Type B pancreatic cell (in vitro differentiated cells): ENCODE data around the gene TNS3. TPM values are rescaled to one million over a fixed set of nuclear protein-coding genes. Genes with fewer than 3 reads are reported as not detected.

ENCODE experiments used
- DNase-seq: peaks from one replicate; pipeline ENCODE4 v3.0.0; 2021; ENCODE audit warnings: mixed read lengths; ENCODE audit not compliant: unreplicated experiment; ENCODE audit errors: extremely low spot score
- H3K27ac Mint-ChIP-seq: 2 replicates; pipeline ENCODE4 v1.8.0; 2021; ENCODE audit warnings: mild to moderate bottlenecking, mixed read lengths
- H3K27me3 Mint-ChIP-seq: 2 replicates; pipeline ENCODE4 v1.8.0; 2021; ENCODE audit warnings: mixed read lengths
- H3K36me3 Mint-ChIP-seq: 2 replicates; pipeline ENCODE4 v1.8.0; 2021; ENCODE audit warnings: mixed read lengths
- H3K4me1 Mint-ChIP-seq: one replicate; pipeline ENCODE4 v1.8.0; 2021; ENCODE audit warnings: mixed read lengths; ENCODE audit not compliant: unreplicated experiment
- H3K4me3 Mint-ChIP-seq: 2 replicates; pipeline ENCODE4 v1.8.0; 2021; ENCODE audit warnings: mild to moderate bottlenecking, mixed read lengths
- H3K9me3 Mint-ChIP-seq: 2 replicates; pipeline ENCODE4 v1.8.0; 2021; ENCODE audit warnings: mixed read lengths
- CTCF ChIP-seq: fragments of 200-600 bp; sonication (generic); conservative IDR thresholded peaks from 2 replicates; pipeline ENCODE4 v1.5.0; 2021; ENCODE audit warnings: antibody characterized with exemption, mild to moderate bottlenecking
- total RNA-seq: library from RNA; stranded (reverse); gene quantifications from 2 replicates; pipeline ENCODE4 v1.2.1, GENCODE V29; 2021; ENCODE audit warnings: low replicate concordance

The TNS3 gene
- total RNA-seq, 1 donor from 2014 or later = 138 TPM

DNA sequence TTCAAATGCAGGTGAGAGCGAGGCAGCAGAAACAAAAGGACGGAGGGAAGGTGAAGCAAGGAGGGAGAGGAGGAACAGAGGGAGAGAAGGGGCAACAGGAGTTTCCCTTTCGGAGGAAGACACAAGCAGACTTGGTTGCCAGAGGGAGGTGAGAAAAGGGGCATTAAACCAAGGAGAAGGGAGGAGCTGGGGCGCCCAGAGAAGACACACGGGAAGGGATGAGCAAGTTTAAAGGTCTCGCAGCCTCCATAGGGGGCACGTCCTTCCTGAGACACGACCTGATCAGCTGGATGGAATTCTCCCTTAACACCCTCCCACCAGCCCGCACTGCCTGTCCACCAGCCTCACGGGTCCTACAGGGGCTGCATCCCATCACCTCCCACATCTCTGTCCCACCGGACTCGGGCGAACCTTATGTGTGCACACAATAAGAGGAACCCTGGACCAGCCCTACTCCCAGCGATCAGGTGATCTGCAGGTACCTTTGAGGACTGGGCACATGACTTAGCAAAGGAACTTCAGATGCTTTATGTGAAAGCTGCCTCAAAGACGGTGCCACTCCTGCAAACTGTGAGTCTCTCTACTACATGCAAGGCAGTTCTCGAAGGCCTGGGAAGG, 251.2 kb downstream of the TNS3 start:
- Mint-ChIP-seq H3K27ac (peak overlapping the region; percentile 61), H3K9me3 (no peaks in the 10 kb centered on the region), H3K27me3 (no peaks in the 10 kb centered on the region), H3K36me3 (peaks cover 3% of the 10 kb centered on the region), H3K4me1 (peaks cover 57% of the 10 kb centered on the region), H3K4me3 (no peak overlapping the region)
- DNase-seq = no peak
- no peak for TF ChIP-seq CTCF

DNA sequence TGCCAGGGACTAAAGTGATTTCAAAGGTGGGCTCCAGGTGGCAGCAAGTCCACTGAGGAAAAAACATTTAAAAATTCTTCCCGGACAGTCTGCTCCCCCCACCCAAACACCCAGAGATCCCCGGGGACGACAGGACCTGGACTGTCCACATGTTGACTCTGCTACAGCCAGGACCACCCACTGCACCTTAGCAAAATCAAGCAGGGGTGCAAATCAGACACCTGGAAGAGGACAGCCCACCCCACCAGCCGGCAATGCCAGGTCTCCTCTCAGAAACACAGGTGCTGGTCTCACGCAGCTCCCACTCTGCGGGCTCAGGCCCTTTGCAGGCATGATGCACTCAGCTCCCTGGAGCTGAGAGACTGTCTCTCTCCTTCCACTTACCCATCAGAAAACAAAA, 251.9 kb downstream of the TNS3 start:
- no peaks in the 10 kb centered on the region for H3K9me3 Mint-ChIP-seq
- H3K27me3 Mint-ChIP-seq = no peaks in the 10 kb centered on the region
- peaks cover 4% of the 10 kb centered on the region for H3K36me3 Mint-ChIP-seq
- H3K27ac Mint-ChIP-seq = peak overlapping the region; percentile 61
- no peak overlapping the region for H3K4me3 Mint-ChIP-seq
- no peak for TF ChIP-seq CTCF
- no peak for DNase-seq
- peaks cover 57% of the 10 kb centered on the region for H3K4me1 Mint-ChIP-seq

DNA sequence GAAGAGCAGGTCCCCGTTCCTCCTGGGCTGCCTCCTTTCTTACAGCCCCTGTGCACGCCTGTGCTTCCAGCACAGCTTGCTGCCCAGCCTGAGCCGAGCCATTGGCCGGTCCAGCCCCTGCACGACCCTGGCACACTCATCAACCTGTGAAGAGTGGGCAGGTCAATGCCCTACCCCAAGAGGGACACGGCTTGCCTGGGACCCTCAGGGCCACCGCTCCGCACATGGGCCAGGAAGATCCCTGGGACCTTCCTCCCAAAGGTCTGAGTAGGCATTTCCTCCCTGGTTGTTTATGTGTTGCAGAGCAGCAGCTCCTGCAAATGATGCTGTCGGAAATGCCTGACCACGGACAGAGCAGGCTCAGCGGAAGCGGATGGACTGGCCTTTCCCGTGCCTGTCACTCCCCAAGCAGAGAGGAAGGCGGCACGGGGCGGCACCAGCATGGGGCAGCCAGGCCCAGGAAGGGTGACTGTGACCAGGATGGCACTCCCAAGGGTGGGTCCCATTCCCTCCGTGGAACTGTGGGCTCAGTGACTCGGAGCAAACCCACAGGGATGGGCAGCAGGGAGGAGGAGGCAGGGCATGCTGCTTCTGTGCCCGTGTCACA, 252.5 kb downstream of the TNS3 start:
- no peak for TF ChIP-seq CTCF

DNA sequence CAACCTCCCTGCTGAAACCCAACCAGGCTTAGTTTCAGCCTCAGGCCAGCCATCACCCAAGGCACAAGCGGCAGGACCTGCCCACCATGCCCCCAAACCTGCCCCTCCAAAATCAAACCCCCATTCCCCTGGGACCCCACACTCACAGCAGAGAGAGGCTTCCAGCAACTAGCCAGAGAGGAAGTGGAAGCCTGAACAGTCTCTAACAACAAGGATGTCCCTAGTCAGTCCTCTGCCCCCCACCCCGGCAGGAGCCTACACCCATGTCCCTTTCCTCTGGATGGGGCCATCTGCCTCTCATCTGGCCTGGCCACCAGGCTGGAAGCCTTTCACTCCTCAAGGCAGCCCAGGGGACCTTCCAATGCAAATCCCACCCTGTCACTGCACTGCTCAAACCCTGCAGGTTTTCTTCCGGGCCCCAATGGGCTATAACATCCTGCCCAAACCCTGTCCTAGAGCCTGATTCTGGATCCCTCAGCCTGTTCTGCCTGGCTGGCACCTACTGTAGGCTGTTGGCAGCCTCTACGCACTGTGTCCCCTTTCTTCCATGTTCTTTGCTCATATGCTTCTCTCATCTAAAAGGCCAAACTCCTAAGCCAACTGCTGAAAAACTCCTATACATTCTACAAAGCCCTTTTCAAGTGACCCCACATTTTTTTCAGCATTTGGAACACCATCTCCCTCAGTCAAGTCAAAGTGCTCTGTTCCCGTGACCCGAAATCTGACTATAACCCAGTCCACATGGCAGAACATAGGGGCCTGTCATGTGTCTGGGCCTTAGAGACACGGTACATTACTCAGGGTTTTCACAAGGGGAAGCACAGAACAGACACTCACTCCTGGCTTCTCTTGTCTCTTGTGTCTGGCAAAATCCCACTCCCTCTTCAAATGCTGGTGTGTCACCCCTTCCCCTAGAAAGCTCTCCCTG, 253.3 kb downstream of the TNS3 start:
- DNase-seq = no peak
- Mint-ChIP-seq H3K4me1 (peaks cover 51% of the 10 kb centered on the region), H3K27me3 (no peaks in the 10 kb centered on the region), H3K27ac (peak overlapping the region; percentile 59), H3K36me3 (peaks cover 4% of the 10 kb centered on the region), H3K4me3 (peak overlapping the region; percentile 65), H3K9me3 (no peaks in the 10 kb centered on the region)
- TF ChIP-seq CTCF = no peak

More for the DNA sequence above, 252.5 kb downstream of the TNS3 start:
- no peaks in the 10 kb centered on the region for H3K27me3 Mint-ChIP-seq
- DNase-seq = no peak
- H3K36me3 Mint-ChIP-seq = peaks cover 4% of the 10 kb centered on the region
- H3K4me3 Mint-ChIP-seq = peak overlapping the region; percentile 65
- H3K4me1 Mint-ChIP-seq = peaks cover 57% of the 10 kb centered on the region
- peak overlapping the region; percentile 59 for H3K27ac Mint-ChIP-seq
- H3K9me3 Mint-ChIP-seq = no peaks in the 10 kb centered on the region

DNA sequence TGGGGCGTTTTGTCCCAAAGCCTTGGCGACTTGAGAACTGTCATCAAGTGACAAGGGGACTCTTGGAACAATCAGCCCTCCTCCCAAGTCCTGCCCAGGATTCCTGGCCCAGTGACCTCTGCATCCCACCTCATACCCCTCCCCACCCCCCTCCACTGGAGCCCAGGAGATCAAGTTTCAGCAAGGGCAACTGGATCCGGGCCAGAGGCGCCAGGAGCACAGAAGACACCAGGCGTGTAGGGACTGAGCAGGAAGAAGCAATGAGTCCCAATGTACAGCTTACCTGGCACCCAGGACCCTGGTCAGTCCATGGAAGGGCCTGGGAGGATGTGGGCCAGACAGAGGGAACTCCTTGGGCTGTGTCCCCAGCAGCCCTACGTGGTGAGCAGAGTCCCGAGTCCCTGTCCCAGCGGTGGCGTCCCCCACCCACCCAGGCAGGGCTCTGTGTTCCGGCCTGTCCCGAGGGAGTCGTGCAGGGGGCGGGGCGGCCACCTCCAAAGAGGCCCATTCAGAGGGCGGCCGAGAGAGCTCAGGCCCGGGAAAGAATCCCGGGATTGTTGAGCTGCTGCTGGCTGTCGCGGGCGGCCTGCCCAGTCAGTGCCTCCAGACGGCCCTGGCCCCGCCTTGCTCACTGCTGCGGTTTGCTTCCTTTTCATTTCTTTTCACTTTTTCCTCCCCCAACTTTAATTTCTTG, 254.1 kb downstream of the TNS3 start:
- Mint-ChIP-seq H3K4me3 (peak overlapping the region; percentile 65), H3K4me1 (peaks cover 46% of the 10 kb centered on the region), H3K27ac (peak overlapping the region; percentile 59), H3K27me3 (no peaks in the 10 kb centered on the region), H3K36me3 (peaks cover 12% of the 10 kb centered on the region), H3K9me3 (no peaks in the 10 kb centered on the region)
- peak; percentile 78 for DNase-seq
- no peak for TF ChIP-seq CTCF
